Glomerular visceral epithelial cell (primary cell): ENCODE results near the gene SLC34A3.

ENCODE experiments used
- DNase-seq: peaks from one replicate; pipeline ENCODE4 v3.0.0-alpha.2; 2016; ENCODE audit errors: extremely low spot score

Gene SLC34A3

DNA sequence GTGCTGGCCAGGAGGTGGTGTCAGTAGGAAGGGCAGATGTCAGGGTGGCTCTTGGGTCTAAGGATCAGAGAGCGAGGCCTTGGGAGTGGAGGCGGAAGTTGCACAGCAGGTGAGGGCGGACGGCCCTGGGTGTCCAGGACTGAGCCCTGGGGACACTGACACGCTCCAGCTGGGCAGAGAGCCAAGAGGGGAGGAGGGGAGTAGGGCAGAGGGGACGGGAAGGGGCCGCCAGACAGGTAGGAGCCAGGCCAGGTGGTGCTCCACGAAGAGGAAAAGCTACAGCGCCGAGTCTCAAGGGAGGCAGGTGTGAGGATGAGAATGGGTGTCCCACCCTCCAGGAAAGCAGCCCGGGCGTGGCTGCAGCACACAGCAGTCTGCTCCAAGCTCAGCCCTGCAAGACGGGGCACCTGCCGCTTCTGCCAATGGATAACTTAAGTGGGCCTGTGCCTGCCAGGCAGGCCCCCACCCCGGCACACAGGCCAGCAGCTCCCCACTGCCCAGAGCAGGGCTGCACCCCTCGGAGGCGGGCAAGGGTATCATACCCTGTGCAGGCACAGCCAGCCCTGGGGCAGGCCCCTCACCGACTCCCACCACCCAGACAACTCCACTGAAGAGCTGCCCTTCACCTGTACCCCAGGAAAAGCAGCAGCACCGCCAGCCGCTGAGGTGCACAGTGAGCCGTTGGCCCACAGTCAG is 35.0 kb upstream of the SLC34A3 start:
- DNase-seq = no peak

GRCh38 chr9:137198051-137198901 is 32.4 kb upstream of the SLC34A3 start:
- DNase-seq = no peak

- DNase-seq = no peak
These were observed 31.8 kb upstream of the SLC34A3 start for GRCh38 chr9:137198902-137199283.

GRCh38 chr9:137199411-137200121 is 31.1 kb upstream of the SLC34A3 start:
- DNase-seq = no peak

GRCh38 chr9:137200311-137201204 is 30.1 kb upstream of the SLC34A3 start, which contains the start of gene TPRN:
TPRN (minus strand) TSS chr9:137200741; CDS start chr9:137200711, 30 bp downstream.
- peak; percentile 99 for DNase-seq

- no peak for DNase-seq
These were observed 29.4 kb upstream of the SLC34A3 start for GRCh38 chr9:137201205-137201868.

- DNase-seq = no peak
These were observed 27.7 kb upstream of the SLC34A3 start for GRCh38 chr9:137202966-137203365.

- no peak for DNase-seq
These were observed 26.0 kb upstream of the SLC34A3 start for GRCh38 chr9:137204731-137205125.

DNA sequence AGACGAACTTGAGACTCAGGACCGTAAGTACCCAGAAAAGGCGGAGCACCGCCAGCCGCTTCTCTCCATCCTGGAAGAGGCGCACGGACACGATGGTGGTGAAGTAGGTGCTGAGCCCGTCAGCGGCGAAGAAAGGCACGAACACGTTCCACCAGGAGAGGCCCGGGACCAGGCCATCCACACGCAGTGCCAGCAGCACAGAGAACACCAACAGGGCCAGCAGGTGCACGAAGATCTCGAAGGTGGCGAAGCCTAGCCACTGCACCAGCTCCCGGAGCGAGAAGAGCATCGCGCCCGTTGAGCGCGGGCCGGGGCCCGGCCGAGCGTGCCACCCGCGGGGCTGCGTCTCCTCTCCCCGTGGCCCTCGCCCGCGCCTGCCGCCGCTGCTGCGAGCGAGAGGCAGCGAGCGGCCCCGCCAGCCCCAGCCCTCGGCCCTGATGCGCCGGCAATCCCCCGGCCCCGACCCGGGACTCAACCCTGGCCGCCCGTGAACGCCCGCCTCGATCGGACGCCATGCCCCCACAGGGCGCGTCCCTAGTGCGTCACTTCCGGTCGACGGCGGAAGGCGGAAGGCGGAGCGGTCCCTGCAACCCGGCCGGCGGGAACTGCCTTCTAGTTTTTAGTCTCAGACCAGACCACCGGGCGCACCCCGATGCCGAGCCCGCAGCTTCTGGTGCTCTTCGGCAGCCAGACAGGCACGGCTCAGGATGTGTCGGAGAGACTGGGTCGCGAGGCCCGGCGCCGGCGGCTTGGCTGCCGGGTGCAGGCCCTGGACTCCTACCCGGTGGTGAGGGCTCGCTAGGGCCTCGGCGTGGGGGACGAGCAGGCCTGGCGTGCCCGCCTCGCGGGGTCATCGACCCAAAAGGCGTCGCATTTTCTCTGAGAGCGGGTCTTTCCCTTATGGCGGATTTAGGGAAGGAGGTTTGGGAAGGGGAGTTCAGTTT is 25.3 kb upstream of the SLC34A3 start, which contains the start of the genes NDOR1 and TMEM203:
NDOR1 (plus strand) TSS at position 575 of the 944 bp plus-strand sequence; CDS start at position 653, 78 bp downstream.
TMEM203 (minus strand) TSS at position 523 of the 944 bp plus-strand sequence; CDS start at position 289, 234 bp downstream.
- peak; percentile 77 for DNase-seq

GRCh38 chr9:137206602-137207001 is 24.1 kb upstream of the SLC34A3 start:
- DNase-seq = no peak

GRCh38 chr9:137211532-137211931 is 19.2 kb upstream of the SLC34A3 start:
- no peak for DNase-seq

DNA sequence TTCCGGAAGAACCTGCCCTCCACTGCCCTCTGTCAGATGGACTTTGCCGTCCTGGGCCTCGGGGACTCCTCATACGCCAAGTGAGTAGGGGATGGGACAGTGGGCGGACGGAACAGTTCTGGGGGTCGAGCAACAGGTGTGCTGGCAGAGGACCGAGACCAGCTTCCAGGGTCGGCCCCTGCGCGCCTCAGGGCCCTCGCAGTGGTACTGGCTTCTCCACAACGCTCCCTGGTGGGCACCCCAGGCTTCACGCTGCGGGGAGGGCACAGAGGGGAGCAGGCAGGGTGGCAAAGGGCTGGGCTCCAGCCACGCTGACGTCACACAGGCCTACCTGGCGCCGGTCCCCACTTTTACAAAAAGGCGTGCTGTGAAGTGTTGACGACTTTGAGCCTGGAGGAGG is 18.2 kb upstream of the SLC34A3 start:
- DNase-seq = no peak

DNA sequence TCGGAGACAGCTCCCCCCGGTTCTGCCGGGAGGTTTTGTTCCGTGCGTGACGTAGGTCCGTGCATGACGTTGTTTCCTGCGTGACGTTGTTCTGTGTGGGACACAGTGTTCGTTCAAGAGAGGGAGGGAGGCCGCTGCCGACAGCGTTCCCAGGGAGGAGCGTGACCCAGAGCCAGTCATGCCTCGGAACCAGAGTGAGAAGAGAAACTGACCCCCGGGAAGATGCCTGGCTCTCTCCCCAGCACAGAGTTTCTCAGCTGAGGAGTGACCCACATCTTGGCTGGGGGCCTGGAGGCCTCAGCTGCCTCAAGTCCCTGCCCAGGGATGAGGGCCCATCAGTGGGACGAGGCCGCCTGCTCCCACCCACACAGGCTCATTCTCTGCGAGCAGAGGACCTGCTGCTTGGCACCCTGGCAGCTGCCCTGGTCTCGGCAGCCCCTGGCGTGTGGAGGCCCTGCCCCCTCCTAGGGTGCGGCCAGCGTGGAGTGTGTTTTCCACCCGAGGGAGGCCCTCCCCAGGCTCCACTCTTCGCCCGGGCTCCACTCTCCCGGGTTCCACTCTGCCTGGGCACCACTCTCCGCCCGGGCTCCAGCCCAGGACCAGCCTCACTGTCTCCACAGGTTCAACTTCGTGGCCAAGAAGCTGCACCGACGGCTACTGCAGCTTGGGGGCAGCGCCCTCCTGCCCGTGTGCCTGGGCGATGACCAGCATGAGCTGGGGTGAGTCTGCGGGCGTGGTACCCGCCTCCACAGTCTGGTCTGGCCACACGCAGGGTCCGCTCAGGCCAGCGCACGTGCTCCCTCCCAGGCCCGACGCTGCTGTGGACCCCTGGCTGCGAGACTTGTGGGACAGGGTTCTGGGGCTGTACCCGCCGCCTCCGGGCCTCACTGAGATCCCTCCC is 17.3 kb upstream of the SLC34A3 start:
- no peak for DNase-seq

DNA sequence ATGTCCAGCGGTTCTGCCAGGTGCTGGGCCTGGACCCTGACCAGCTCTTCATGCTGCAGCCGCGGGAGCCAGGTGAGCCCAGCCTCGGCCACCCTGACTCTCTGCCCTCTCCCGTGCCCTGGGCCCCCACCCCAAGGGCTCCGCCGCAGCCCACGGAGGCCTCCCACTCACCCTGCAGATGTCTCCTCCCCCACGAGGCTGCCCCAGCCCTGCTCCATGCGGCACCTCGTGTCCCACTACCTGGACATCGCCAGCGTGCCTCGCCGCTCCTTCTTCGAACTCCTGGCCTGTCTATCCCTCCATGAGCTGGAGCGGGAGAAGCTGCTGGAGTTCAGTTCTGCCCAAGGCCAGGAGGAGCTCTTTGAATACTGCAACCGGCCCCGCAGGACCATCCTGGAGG is 16.1 kb upstream of the SLC34A3 start:
- DNase-seq = no peak

DNA sequence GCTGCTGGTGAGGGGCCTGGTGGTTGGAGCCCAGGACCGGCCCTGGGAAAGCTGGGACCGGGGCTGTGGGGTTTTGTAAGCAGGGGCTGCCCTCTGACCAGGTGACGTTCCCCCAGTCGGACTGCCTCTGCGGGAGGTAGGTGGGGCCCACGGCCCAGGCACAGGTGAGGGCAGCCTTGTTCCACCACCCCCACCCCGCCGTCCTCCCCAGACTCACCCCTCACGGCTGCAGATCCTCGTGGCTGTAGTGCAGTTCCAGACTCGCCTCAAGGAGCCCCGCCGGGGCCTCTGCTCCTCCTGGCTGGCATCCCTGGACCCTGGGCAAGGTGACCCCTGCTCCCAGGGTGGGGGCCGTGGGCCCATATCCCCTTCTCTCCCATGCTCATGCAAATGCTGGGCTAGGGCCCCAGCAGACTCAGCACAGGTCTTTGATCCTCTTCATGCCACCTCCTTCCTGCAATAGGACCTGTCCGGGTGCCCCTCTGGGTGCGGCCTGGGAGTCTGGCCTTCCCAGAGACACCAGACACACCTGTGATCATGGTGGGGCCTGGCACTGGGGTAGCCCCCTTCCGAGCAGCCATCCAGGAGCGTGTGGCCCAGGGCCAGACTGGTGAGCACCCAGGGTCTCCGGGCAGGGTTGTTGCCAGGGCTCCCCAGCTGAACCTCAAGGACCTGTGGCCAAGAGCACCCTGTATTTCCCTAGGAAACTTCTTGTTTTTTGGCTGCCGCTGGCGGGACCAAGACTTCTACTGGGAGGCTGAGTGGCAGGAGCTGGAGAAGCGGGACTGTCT is 15.3 kb upstream of the SLC34A3 start:
- DNase-seq = no peak

GRCh38 chr9:137216188-137216965 is 14.3 kb upstream of the SLC34A3 start:
- no peak for DNase-seq
